Vagina (tissue), 2 donors: ENCODE results near the gene PPOX. TPM values are rescaled to one million over a fixed set of nuclear protein-coding genes. Genes with fewer than 3 reads are reported as not detected.

Source experiments
- DNase-seq, 2 donors: peaks; one replicate each; pipeline ENCODE4 v3.0.0-alpha.2; 2017; ENCODE audit errors: extremely low spot score in 2 of 2
- H3K27ac ChIP-seq: fragments of 200-600 bp; sonication (generic); one replicate; pipeline ENCODE4 v1.5.1; 2019
- H3K27me3 ChIP-seq: fragments of 200-600 bp; sonication (generic); one replicate; pipeline ENCODE4 v1.5.1; 2019
- H3K36me3 ChIP-seq, 2 donors: fragments of 200-600 bp; sonication (generic); one replicate each; pipeline ENCODE4 v1.5.1; 2017 to 2019
- H3K4me1 ChIP-seq: fragments of 200-600 bp; sonication (generic); one replicate; pipeline ENCODE4 v1.5.1; 2019
- H3K4me3 ChIP-seq, 2 donors: fragments of 200-600 bp; sonication (generic); 1 replicate in 1 of 2; 2 replicates in 1 of 2; pipeline ENCODE4 v1.5.1; 2016 to 2019
- H3K9me3 ChIP-seq: fragments of 200-600 bp; sonication (generic); one replicate; pipeline ENCODE4 v1.5.1; 2019
- CTCF ChIP-seq, 3 experiments: fragments of 450-650 bp in 2 of 3; fragments of 200-600 bp in 1 of 3; sonication (generic) in 1 of 3; IDR thresholded peaks; one replicate each; pipeline ENCODE4 v1.5.1; 2017 to 2019; ENCODE audit warnings: antibody characterized with exemption in 3 of 3, mild to moderate bottlenecking in 2 of 3, moderate library complexity in 2 of 3
- POLR2A ChIP-seq, 2 donors: fragments of 450-650 bp; IDR thresholded peaks; one replicate each; pipeline ENCODE4 v1.6.1; 2017; ENCODE audit warnings: antibody characterized with exemption in 2 of 2, mild to moderate bottlenecking in 2 of 2, moderate library complexity in 2 of 2
- POLR2AphosphoS5 ChIP-seq, 2 donors: sonication (generic); formaldehyde crosslinking; IDR thresholded peaks; one replicate each; pipeline ENCODE4 v1.9.0; 2017; ENCODE audit warnings: antibody characterized with exemption in 2 of 2, mild to moderate bottlenecking in 2 of 2, low read depth in 1 of 2; ENCODE audit not compliant: insufficient read depth in 1 of 2
- intact Hi-C: fragments of 100-400 bp; cut with DNase I; formaldehyde crosslinking; loops from one replicate; pipeline ENCODE4 v1.15.1; 2023
- total RNA-seq: library from RNA; depleted of rRNA; stranded (reverse); fragments of >200 nt; gene quantifications from one replicate; pipeline ENCODE4 v1.2.3, GENCODE V29; 2016

Gene PPOX
- total RNA-seq, 1 donor from 2014 or later: 16.7 TPM

GRCh38 chr1:161206411-161207140 lies 40.4 kb downstream of the PPOX start:
- DNase-seq: no peak
- Histone ChIP-seq H3K9me3 (no peaks in the 10 kb centered on the region), H3K4me1 (peaks cover 50% of the 10 kb centered on the region), H3K36me3 (peaks cover 0 to 43% of the 10 kb centered on the region in 2 donors), H3K4me3 (no peak overlapping the region), H3K27me3 (no peaks in the 10 kb centered on the region), H3K27ac (peak overlapping the region; percentile 74)
- TF ChIP-seq CTCF (IDR thresholded peaks at IDR 0.05): no peak
- intact Hi-C loops: no loop called here

- intact Hi-C loops: no loop called here
- no peak overlapping the region for H3K4me3 ChIP-seq
- peak overlapping the region; percentile 74 for H3K27ac ChIP-seq
- no peaks in the 10 kb centered on the region for H3K27me3 ChIP-seq
- peaks cover 0 to 49% of the 10 kb centered on the region in 2 donors for H3K36me3 ChIP-seq
- no peaks in the 10 kb centered on the region for H3K9me3 ChIP-seq
- DNase-seq: peak in 1 of 2 donors; percentile 94
- TF ChIP-seq POLR2A (IDR thresholded peaks at IDR 0.05): peak in 1 of 2 donors; percentile 26
- peak; percentile 30 to 69 for TF ChIP-seq POLR2AphosphoS5 (IDR thresholded peaks at IDR 0.05; ENCODE audit: insufficient read depth in 1 of 2, low read depth in 1 of 2)
- no peak for TF ChIP-seq CTCF (IDR thresholded peaks at IDR 0.05)
- H3K4me1 ChIP-seq: peaks cover 48% of the 10 kb centered on the region
These were observed 40.9 kb downstream of the PPOX start for GRCh38 chr1:161207173-161207572.

- Histone ChIP-seq H3K9me3 (no peaks in the 10 kb centered on the region), H3K27ac (no peak overlapping the region), H3K36me3 (peaks cover 7 to 64% of the 10 kb centered on the region in 2 donors), H3K27me3 (no peaks in the 10 kb centered on the region), H3K4me3 (no peak overlapping the region), H3K4me1 (peaks cover 25% of the 10 kb centered on the region)
- DNase-seq: no peak
- intact Hi-C loops: no loop called here
- TF ChIP-seq POLR2A (IDR thresholded peaks at IDR 0.05) (no peak), CTCF (IDR thresholded peaks at IDR 0.05) (peak; percentile 57 to 85 (median 73))
These were observed 43.7 kb downstream of the PPOX start for GRCh38 chr1:161209790-161210409.

- H3K4me1 ChIP-seq: no peaks in the 10 kb centered on the region
- no peak for TF ChIP-seq POLR2A (IDR thresholded peaks at IDR 0.05)
- TF ChIP-seq POLR2AphosphoS5 (IDR thresholded peaks at IDR 0.05; ENCODE audit: insufficient read depth in 1 of 2, low read depth in 1 of 2): no peak
- no peak for TF ChIP-seq CTCF (IDR thresholded peaks at IDR 0.05)
- no peak overlapping the region for H3K4me3 ChIP-seq
- H3K36me3 ChIP-seq: peaks cover 7 to 54% of the 10 kb centered on the region in 2 donors
- intact Hi-C loops: no loop called here
- H3K27ac ChIP-seq: no peak overlapping the region
- H3K27me3 ChIP-seq: no peaks in the 10 kb centered on the region
- DNase-seq: no peak
- H3K9me3 ChIP-seq: no peaks in the 10 kb centered on the region
These were observed 48.1 kb downstream of the PPOX start for GRCh38 chr1:161214369-161214768.

GRCh38 chr1:161215076-161215475 lies 48.9 kb downstream of the PPOX start, which contains the start of gene FCER1G:
TSS of gene FCER1G (plus strand) at chr1:161215295. CDS start at chr1:161215322, 27 bp downstream.
- no peak for DNase-seq
- peaks cover 7 to 47% of the 10 kb centered on the region in 2 donors for H3K36me3 ChIP-seq
- H3K4me3 ChIP-seq: peak within 1 kb of the TSS in 1 of 2 donors; percentile 23
- no peaks in the 10 kb centered on the region for H3K9me3 ChIP-seq
- intact Hi-C loops: no loop called here
- H3K27me3 ChIP-seq: no peaks in the 10 kb centered on the region
- no peak within 1 kb of the TSS for H3K27ac ChIP-seq
- TF ChIP-seq CTCF (IDR thresholded peaks at IDR 0.05) (no peak), POLR2AphosphoS5 (IDR thresholded peaks at IDR 0.05; ENCODE audit: insufficient read depth in 1 of 2, low read depth in 1 of 2) (no peak), POLR2A (IDR thresholded peaks at IDR 0.05) (no peak)
- H3K4me1 ChIP-seq: no peaks in the 10 kb centered on the region
